ENCODE measurements around the gene OR6J1. TPM values are rescaled to one million over a fixed set of nuclear protein-coding genes. Genes with fewer than 3 reads are reported as not detected.

Gene OR6J1
- total and polyA plus RNA-seq, 9 of the 15 experiments (the other 6 are each of a cell fraction or from before 2014, with no cell fraction given): not detected

GRCh38 chr14:22597771-22598098 is 46.4 kb downstream of the OR6J1 start:
- WGBS (ENCODE audit: insufficient coverage, low coverage, missing lambda C conversion rate): 4% methylated on average over 9 of the region's 9 CpGs
- no TSS peak for BruUV-seq (replicated peaks)
- H2AFZ ChIP-seq (ENCODE audit: low read depth, low read length): peak overlapping the region; percentile 89
- DNase-seq (ENCODE audit: extremely low read depth in 1 of 4, low spot score in 3 of 4) (no peak), FAIRE-seq (no peak), ATAC-seq (peak; percentile 12)
- peaks cover 16 to 52% of the 10 kb centered on the region in 2 experiments; a peak in 4 of 5 replicates for H3K4me1 ChIP-seq (replicated peaks in 1 of 2; ENCODE audit: control insufficient read depth in 2 of 2, insufficient read depth in 2 of 2, low read length in 2 of 2)
- peak overlapping the region; percentile 68 to 94; a peak in 3 of 4 replicates for H3K9ac ChIP-seq (ENCODE audit: insufficient read depth in 1 of 2, low read depth in 2 of 2, low read length in 2 of 2)
- peak overlapping the region; percentile 56 for H3K4me3 ChIP-seq
- intact Hi-C loops (cut with micrococcal nuclease): no loop called here
- H3K27ac ChIP-seq (ENCODE audit: extremely low read depth, low read depth, low read length): peak overlapping the region; percentile 72
- in situ Hi-C loops (cut with MboI): no loop called here
- ChIA-PET POLR2A (interaction anchor here (0.7 to 1.6 kb wide), 4 partner anchors 13 to 748 kb away, joined by 3 to 4 read pairs (median 3); no protein-coding TSS in a partner anchor), CTCF (ENCODE audit: low intra/inter-chr PET ratio) (no interaction called here)
- H3K79me2 ChIP-seq (ENCODE audit: control insufficient read depth, insufficient read depth, low read length): peaks cover 14% of the 10 kb centered on the region
- peaks cover 2% of the 10 kb centered on the region for H3K9me1 ChIP-seq (ENCODE audit: control insufficient read depth, insufficient read depth, low read length)
- H3K4me2 ChIP-seq (ENCODE audit: insufficient read depth, low read length): peak overlapping the region; percentile 87
- no peaks in the 10 kb centered on the region for H4K20me1 ChIP-seq (replicated peaks; ENCODE audit: control insufficient read depth, insufficient read depth, low read length)
- no peaks in the 10 kb centered on the region for H3K9me3 ChIP-seq (replicated peaks; ENCODE audit: control insufficient read depth, insufficient read depth, low read depth, low read length)
- H3K36me3 ChIP-seq (ENCODE audit: control insufficient read depth, insufficient read depth, low read length): peaks cover 11% of the 10 kb centered on the region; the same call in 2 of the 3 replicates
- TF ChIP-seq JUNB (CRISPR knock-in tag; conservative IDR thresholded peaks at IDR 0.05) (no peak), SMAD4 (CRISPR knock-in tag; conservative IDR thresholded peaks at IDR 0.05) (0 out of 2 replicates have a peak, but pooled peaks have one; percentile 19)
- H3K27me3 ChIP-seq (ENCODE audit: control insufficient read depth in 2 of 2, insufficient read depth in 2 of 2, low read length in 2 of 2): no peaks in the 10 kb centered on the region

- CTCF ChIA-PET (ENCODE audit: low intra/inter-chr PET ratio): no interaction called here
- peak overlapping the region; percentile 87; the same call in 1 of the 2 replicates for H3K4me2 ChIP-seq (ENCODE audit: insufficient read depth, low read length)
- 4% methylated on average over 5 of the region's 6 CpGs for WGBS (ENCODE audit: insufficient coverage, low coverage, missing lambda C conversion rate)
- no TSS peak for BruUV-seq (replicated peaks)
- intact Hi-C loops (cut with micrococcal nuclease): no loop called here
- peaks cover 14% of the 10 kb centered on the region for H3K79me2 ChIP-seq (ENCODE audit: control insufficient read depth, insufficient read depth, low read length)
- POLR2A ChIA-PET: interaction anchor here (0.7 to 1.6 kb wide), 3 partner anchors 12 to 747 kb away, joined by 3 to 4 read pairs (median 3); no protein-coding TSS in a partner anchor
- peaks cover 16 to 53% of the 10 kb centered on the region in 2 experiments; a peak in 4 of 5 replicates for H3K4me1 ChIP-seq (replicated peaks in 1 of 2; ENCODE audit: control insufficient read depth in 2 of 2, insufficient read depth in 2 of 2, low read length in 2 of 2)
- ATAC-seq (peak; percentile 71), DNase-seq (ENCODE audit: extremely low read depth in 1 of 4, low spot score in 3 of 4) (peak in 2 of 4 experiments; percentile 45 to 71), FAIRE-seq (peak; percentile 69)
- no peaks in the 10 kb centered on the region for H4K20me1 ChIP-seq (replicated peaks; ENCODE audit: control insufficient read depth, insufficient read depth, low read length)
- peaks cover 7% of the 10 kb centered on the region; the same call in 2 of the 3 replicates for H3K36me3 ChIP-seq (ENCODE audit: control insufficient read depth, insufficient read depth, low read length)
- H3K27ac ChIP-seq (ENCODE audit: extremely low read depth, low read depth, low read length): peak overlapping the region; percentile 72; the same call in 2 of the 3 replicates
- no peaks in the 10 kb centered on the region for H3K9me3 ChIP-seq (replicated peaks; ENCODE audit: control insufficient read depth, insufficient read depth, low read depth, low read length)
- peak overlapping the region; percentile 89; the same call in 1 of the 2 replicates for H2AFZ ChIP-seq (ENCODE audit: low read depth, low read length)
- peak overlapping the region; percentile 56; the same call in 1 of the 2 replicates for H3K4me3 ChIP-seq
- TF ChIP-seq KDM1A (IDR thresholded peaks at IDR 0.05): 0 out of 4 replicates have a peak, but pooled peaks of 1 of the 2 experiments have one; percentile 37
- TF ChIP-seq ARNT (IDR thresholded peaks at IDR 0.05): no peak
- TF ChIP-seq NONO (IDR thresholded peaks at IDR 0.05; ENCODE audit: low read depth in 2 of 2, low read length in 1 of 2): no peak
- TF ChIP-seq TBP (optimal IDR thresholded peaks at IDR 0.05; ENCODE audit: low read depth, low read length): peak; percentile 20
- TF ChIP-seq HMBOX1 (IDR thresholded peaks at IDR 0.05): peak; percentile 81; the same call in 1 of the 2 replicates
- TF ChIP-seq NEUROD1 (IDR thresholded peaks at IDR 0.05; ENCODE audit: borderline replicate concordance, low read depth, low read length, partially characterized antibody): no peak
- in situ Hi-C loops (cut with MboI): no loop called here
- H3K9me1 ChIP-seq (ENCODE audit: control insufficient read depth, insufficient read depth, low read length): peaks cover 2% of the 10 kb centered on the region
- H3K27me3 ChIP-seq (ENCODE audit: control insufficient read depth in 2 of 2, insufficient read depth in 2 of 2, low read length in 2 of 2): no peaks in the 10 kb centered on the region
- H3K9ac ChIP-seq (ENCODE audit: insufficient read depth in 1 of 2, low read depth in 2 of 2, low read length in 2 of 2): 0 out of 4 replicates have a peak overlapping the region, but pooled peaks of 1 of the 2 experiments have one; percentile 68
Measured at GRCh38 chr14:22597265-22597664, 46.9 kb downstream of the OR6J1 start.
